GM23248 (cell line): Measurements from ENCODE around the gene DNASE1. TPM values are rescaled to one million over a fixed set of nuclear protein-coding genes. Genes with fewer than 3 reads are reported as not detected.

Source experiments
- DNase-seq: peaks from one replicate; pipeline ENCODE4 v3.0.0-alpha.2; 2015
- H2AFZ ChIP-seq: fragments of 200-600 bp; sonication (generic); 2 replicates; pipeline ENCODE4 v1.6.1; 2016; ENCODE audit warnings: antibody characterized with exemption
- H3F3A ChIP-seq: fragments of 200-600 bp; sonication (generic); 2 replicates; pipeline ENCODE4 v1.6.1; 2016; ENCODE audit warnings: mild to moderate bottlenecking, antibody characterized with exemption, mixed run types; ENCODE audit not compliant: insufficient read depth
- H3K27ac ChIP-seq: fragments of 200-600 bp; sonication (generic); 2 replicates; pipeline ENCODE4 v1.5.1; 2016; ENCODE audit warnings: mild to moderate bottlenecking
- H3K27me3 ChIP-seq: fragments of 200-600 bp; sonication (generic); replicated peaks from 2 replicates; pipeline ENCODE4 v1.6.1; 2016; ENCODE audit warnings: mild to moderate bottlenecking; ENCODE audit not compliant: insufficient read depth
- H3K36me3 ChIP-seq: fragments of 200-600 bp; sonication (generic); 2 replicates; pipeline ENCODE4 v1.6.1; 2016; ENCODE audit warnings: low read depth, mild to moderate bottlenecking
- H3K4me1 ChIP-seq: fragments of 200-600 bp; sonication (generic); 2 replicates; pipeline ENCODE4 v1.6.1; 2016; ENCODE audit warnings: mild to moderate bottlenecking; ENCODE audit not compliant: insufficient read depth
- H3K4me2 ChIP-seq: fragments of 200-600 bp; sonication (generic); one replicate; pipeline ENCODE4 v1.6.1; 2016; ENCODE audit warnings: mild to moderate bottlenecking; ENCODE audit not compliant: unreplicated experiment
- H3K4me3 ChIP-seq: fragments of 200-600 bp; sonication (generic); 2 replicates; pipeline ENCODE4 v1.5.1; 2016; ENCODE audit warnings: mild to moderate bottlenecking
- H3K79me2 ChIP-seq: fragments of 200-600 bp; sonication (generic); 2 replicates; pipeline ENCODE4 v1.6.1; 2016; ENCODE audit warnings: mild to moderate bottlenecking; ENCODE audit not compliant: insufficient read depth
- H3K9ac ChIP-seq: fragments of 200-600 bp; sonication (generic); 2 replicates; pipeline ENCODE4 v1.6.1; 2016; ENCODE audit warnings: mild to moderate bottlenecking
- H3K9me2 ChIP-seq: fragments of 200-600 bp; sonication (generic); 2 replicates; pipeline ENCODE4 v1.6.1; 2016; ENCODE audit warnings: mixed run types, mild to moderate bottlenecking, moderate library complexity; ENCODE audit not compliant: insufficient read depth
- H3K9me3 ChIP-seq: fragments of 200-600 bp; sonication (generic); one replicate; pipeline ENCODE4 v1.6.1; 2017; ENCODE audit warnings: low read depth
- H4K20me1 ChIP-seq: fragments of 200-600 bp; sonication (generic); 2 replicates; pipeline ENCODE4 v1.6.0; 2016; ENCODE audit not compliant: insufficient read depth
- EZH2 ChIP-seq: fragments of 200-600 bp; sonication (generic); IDR thresholded peaks from 2 replicates; pipeline ENCODE4 v1.6.1; 2018; ENCODE audit warnings: antibody characterized with exemption, mild to moderate bottlenecking; ENCODE audit not compliant: insufficient read depth, poor library complexity, severe bottlenecking
- EZH2phosphoT487 ChIP-seq: fragments of 200-600 bp; sonication (generic); IDR thresholded peaks from 2 replicates; pipeline ENCODE4 v1.6.1; 2018; ENCODE audit warnings: antibody characterized with exemption, moderate library complexity, mild to moderate bottlenecking, low read depth; ENCODE audit not compliant: insufficient read depth
- WGBS, 2 experiments: methylation state at CpG; one replicate each; pipeline ENCODE4 v1.1.6; 2015 to 2017; ENCODE audit warnings: low lambda C conversion rate in 2 of 2, low coverage in 1 of 2; ENCODE audit errors: missing lambda C conversion rate in 2 of 2; 5-methylcytosine and 5-hydroxymethylcytosine counted together
- in situ Hi-C: fragments of 300-500 bp; cut with MboI; formaldehyde crosslinking; loops from 2 replicates; pipeline ENCODE4 v1.15.0; 2020
- polyA plus RNA-seq: library from polyadenylated mRNA; unstranded; fragments of >200 nt; fragmentation: Nextera tagmentation; extraction: Ambion mirVana; gene quantifications from 2 replicates; pipeline ENCODE4 v1.2.1, GENCODE V29; 2016
- total RNA-seq: library from RNA; depleted of rRNA; stranded (reverse); fragments of >200 nt; shearing (Covaris generic); gene quantifications from 2 replicates; pipeline ENCODE4 v1.2.3, GENCODE V29; 2014

The DNASE1 gene
- total and polyA plus RNA-seq, 2 experiments from 2014 or later: 4.2 to 4.3 TPM

GRCh38 chr16:3675601-3676130, 21.2 kb downstream of the DNASE1 start:
- no peak overlapping the region for H3K4me3 ChIP-seq
- no peak overlapping the region for H2AFZ ChIP-seq
- no peak for TF ChIP-seq EZH2
- no peak for TF ChIP-seq EZH2phosphoT487
- in situ Hi-C loops: no loop called here
- no peaks in the 10 kb centered on the region for H3K79me2 ChIP-seq
- H3K36me3 ChIP-seq: no peaks in the 10 kb centered on the region; the same call in 1 of the 2 replicates
- no peaks in the 10 kb centered on the region for H4K20me1 ChIP-seq
- H3K4me1 ChIP-seq: no peaks in the 10 kb centered on the region
- H3F3A ChIP-seq: no peaks in the 10 kb centered on the region
- no peak for DNase-seq
- no peaks in the 10 kb centered on the region for H3K9me2 ChIP-seq
- no peak overlapping the region for H3K4me2 ChIP-seq
- 92 to 97% methylated on average over 18 to 24 of the region's 24 CpGs for WGBS, 2 experiments
- H3K27me3 ChIP-seq: no peaks in the 10 kb centered on the region
- H3K27ac ChIP-seq: no peak overlapping the region
- H3K9ac ChIP-seq: no peak overlapping the region
- H3K9me3 ChIP-seq: no peaks in the 10 kb centered on the region

GRCh38 chr16:3677994-3678393, 23.5 kb downstream of the DNASE1 start:
- TF ChIP-seq EZH2 (no peak), EZH2phosphoT487 (no peak)
- no peaks in the 10 kb centered on the region; the same call in 1 of the 2 replicates for H3K36me3 ChIP-seq
- in situ Hi-C loops: no loop called here

DNA sequence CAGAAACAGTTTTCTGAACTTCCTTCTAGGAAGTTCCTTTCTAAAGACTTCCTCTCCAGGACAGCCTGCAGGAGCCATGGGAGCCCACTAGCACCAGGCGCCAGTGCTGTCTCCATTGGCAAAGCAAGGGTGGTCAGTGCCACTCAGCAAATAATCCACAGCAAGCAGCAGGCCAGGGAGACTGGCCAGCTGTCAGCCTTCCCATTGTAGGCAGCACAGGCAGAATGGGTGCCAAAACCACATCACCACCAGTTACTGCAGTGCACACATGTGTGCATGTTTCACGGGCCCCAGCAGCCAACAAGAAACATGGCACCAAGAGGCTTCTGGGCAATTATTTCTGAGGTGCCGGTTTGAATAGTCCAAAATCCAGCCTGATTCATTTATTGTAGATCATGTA, 26.7 kb downstream of the DNASE1 start:
- H3K27ac ChIP-seq: no peak overlapping the region
- no peaks in the 10 kb centered on the region for H3K9me2 ChIP-seq
- H3K4me2 ChIP-seq: no peak overlapping the region
- H3K4me3 ChIP-seq: no peak overlapping the region
- no peaks in the 10 kb centered on the region for H4K20me1 ChIP-seq
- no peaks in the 10 kb centered on the region; the same call in 1 of the 2 replicates for H3K36me3 ChIP-seq
- WGBS, 2 experiments: 28 to 36% methylated on average over 3 of the region's 3 CpGs
- H3K9ac ChIP-seq: no peak overlapping the region
- TF ChIP-seq EZH2: no peak
- TF ChIP-seq EZH2phosphoT487: no peak
- no peak overlapping the region for H2AFZ ChIP-seq
- H3K9me3 ChIP-seq: no peaks in the 10 kb centered on the region
- H3K79me2 ChIP-seq: no peaks in the 10 kb centered on the region
- H3K27me3 ChIP-seq: no peaks in the 10 kb centered on the region
- no peaks in the 10 kb centered on the region for H3F3A ChIP-seq
- DNase-seq: peak; percentile 12
- no peaks in the 10 kb centered on the region for H3K4me1 ChIP-seq
- in situ Hi-C loops: no loop called here

More at GRCh38 chr16:3677994-3678393, 23.5 kb downstream of the DNASE1 start:
- no peaks in the 10 kb centered on the region for H3K79me2 ChIP-seq
- H3K4me1 ChIP-seq: no peaks in the 10 kb centered on the region
- no peaks in the 10 kb centered on the region for H4K20me1 ChIP-seq
- H3K27ac ChIP-seq: no peak overlapping the region
- no peak overlapping the region for H3K4me2 ChIP-seq
- H3K9ac ChIP-seq: no peak overlapping the region
- H3F3A ChIP-seq: no peaks in the 10 kb centered on the region
- 98% methylated on average over 11 of the region's 11 CpGs for WGBS, 2 experiments
- H3K9me2 ChIP-seq: no peaks in the 10 kb centered on the region
- no peak overlapping the region for H2AFZ ChIP-seq
- H3K9me3 ChIP-seq: no peaks in the 10 kb centered on the region
- H3K4me3 ChIP-seq: no peak overlapping the region
- no peak for DNase-seq
- no peaks in the 10 kb centered on the region for H3K27me3 ChIP-seq

- WGBS, 2 experiments: 75% methylated on average over 7 of the region's 7 CpGs
- in situ Hi-C loops: no loop called here
- H3F3A ChIP-seq: 0 out of 2 replicates have a peak, but pooled peaks cover 8% of the 10 kb centered on the region
Measured at GRCh38 chr16:3687021-3687420, 32.5 kb downstream of the DNASE1 start.

More at GRCh38 chr16:3687021-3687420, 32.5 kb downstream of the DNASE1 start:
- no peak for DNase-seq
- H3K79me2 ChIP-seq: 0 out of 2 replicates have a peak, but pooled peaks cover 5% of the 10 kb centered on the region
- no peaks in the 10 kb centered on the region for H4K20me1 ChIP-seq
- H3K36me3 ChIP-seq: peaks cover 11% of the 10 kb centered on the region; the same call in 1 of the 2 replicates
- no peak overlapping the region for H3K4me3 ChIP-seq
- H3K4me2 ChIP-seq: no peak overlapping the region
- no peaks in the 10 kb centered on the region for H3K9me2 ChIP-seq
- H3K27me3 ChIP-seq: no peaks in the 10 kb centered on the region
- no peak overlapping the region for H3K27ac ChIP-seq
- TF ChIP-seq EZH2: no peak
- TF ChIP-seq EZH2phosphoT487: no peak
- H3K9ac ChIP-seq: no peak overlapping the region
- H2AFZ ChIP-seq: no peak overlapping the region
- H3K9me3 ChIP-seq: no peaks in the 10 kb centered on the region
- peaks cover 14% of the 10 kb centered on the region for H3K4me1 ChIP-seq
